Esophagus (tissue), 2 donors: ENCODE data around the gene CXCL16. TPM values are rescaled to one million over a fixed set of nuclear protein-coding genes. Genes with fewer than 3 reads are reported as not detected.
"Not testable (repeated sequence)": the region's sequence is repeated elsewhere in the genome, so short reads cannot be mapped to it uniquely, and the experiment has no call there.

Source experiments
- H3K27ac ChIP-seq, 2 donors: one replicate each; pipeline ENCODE4 v1.5.1; 2013; ENCODE audit warnings: low read depth in 2 of 2, mild to moderate bottlenecking in 2 of 2, inconsistent platforms in 1 of 2, low read length in 1 of 2, moderate library complexity in 1 of 2
- H3K27me3 ChIP-seq, 2 donors: one replicate each; pipeline ENCODE4 v1.6.1; 2013; ENCODE audit warnings: low read length in 2 of 2, control low read depth in 1 of 2, mild to moderate bottlenecking in 1 of 2; ENCODE audit not compliant: insufficient read depth in 2 of 2, control insufficient read depth in 1 of 2
- H3K36me3 ChIP-seq, 2 donors: one replicate each; pipeline ENCODE4 v1.6.1; 2013; ENCODE audit warnings: low read length in 1 of 2; ENCODE audit not compliant: control insufficient read depth in 2 of 2, insufficient read depth in 2 of 2
- H3K4me1 ChIP-seq, 2 donors: one replicate each; pipeline ENCODE4 v1.6.1; 2013; ENCODE audit warnings: low read length in 1 of 2; ENCODE audit not compliant: control insufficient read depth in 2 of 2, insufficient read depth in 2 of 2
- H3K4me3 ChIP-seq, 2 donors: one replicate each; pipeline ENCODE4 v1.5.1; 2013; ENCODE audit warnings: low read length in 2 of 2, mild to moderate bottlenecking in 2 of 2, low read depth in 1 of 2, moderate library complexity in 1 of 2
- H3K9me3 ChIP-seq, 2 donors: one replicate each; pipeline ENCODE4 v1.6.1; 2013; ENCODE audit warnings: mild to moderate bottlenecking in 2 of 2, low read depth in 1 of 2, low read length in 1 of 2, moderate library complexity in 1 of 2; ENCODE audit not compliant: control insufficient read depth in 2 of 2, insufficient read depth in 1 of 2
- WGBS, 2 donors: extraction: QIAGEN DNeasy Blood & Tissue Kit; methylation state at CpG; one replicate each; pipeline ENCODE4 v1.1.7; 2013; 5-methylcytosine and 5-hydroxymethylcytosine counted together
- polyA plus RNA-seq, 2 donors: library from polyadenylated mRNA; stranded (reverse); fragments of 200-250 nt; gene quantifications; one replicate each; pipeline ENCODE4 v1.2.3, GENCODE V29; 2013
- donor health status: healthy with polysubstance abuse.
- donor health status: Bipolar disorder and iron deficiency.

The CXCL16 gene
- polyA plus RNA-seq, 2 donors, result 10.9 to 20.3 TPM

GRCh38 chr17:4704991-4705390 lies 34.7 kb downstream of the CXCL16 start:
- Histone ChIP-seq H3K27me3 (no peaks in the 10 kb centered on the region), H3K36me3 (no peaks in the 10 kb centered on the region), H3K9me3 (no peaks in the 10 kb centered on the region), H3K4me1 (peaks cover 0 to 2% of the 10 kb centered on the region in 2 donors), H3K4me3 (no peak overlapping the region), H3K27ac (no peak overlapping the region)
- 97% methylated on average over 15 of the region's 15 CpGs for WGBS, 2 donors

GRCh38 chr17:4704574-4704907 lies 35.2 kb downstream of the CXCL16 start:
- Histone ChIP-seq H3K4me3 (peak overlapping the region; percentile 66 to 80), H3K27ac (peak overlapping the region in 1 of 2 donors; percentile 74)
- H3K9me3 ChIP-seq, H3K27me3 ChIP-seq, H3K4me1 ChIP-seq, H3K36me3 ChIP-seq: not testable (repeated sequence)
- 39 to 41% methylated on average over 14 of the region's 14 CpGs for WGBS, 2 donors

GRCh38 chr17:4703330-4703691 lies 36.4 kb downstream of the CXCL16 start:
- Histone ChIP-seq H3K36me3 (no peaks in the 10 kb centered on the region), H3K4me1 (peaks cover 0 to 2% of the 10 kb centered on the region in 2 donors), H3K27ac (peak overlapping the region in 1 of 2 donors; percentile 65), H3K9me3 (no peaks in the 10 kb centered on the region), H3K27me3 (no peaks in the 10 kb centered on the region), H3K4me3 (peak overlapping the region; percentile 66 to 80)
- 4 to 6% methylated on average over 15 of the region's 15 CpGs for WGBS, 2 donors

- H3K36me3 ChIP-seq, result peaks cover 0 to 2% of the 10 kb centered on the region in 2 donors
- no peaks in the 10 kb centered on the region for H3K9me3 ChIP-seq
- H3K27me3 ChIP-seq, result no peaks in the 10 kb centered on the region
- H3K4me3 ChIP-seq, result no peak overlapping the region
- H3K27ac ChIP-seq, result no peak overlapping the region
- peaks cover 0 to 2% of the 10 kb centered on the region in 2 donors for H3K4me1 ChIP-seq
- 66 to 69% methylated on average over 1 of the region's 1 CpG for WGBS, 2 donors
These were observed 38.6 kb downstream of the CXCL16 start for GRCh38 chr17:4701116-4701515.

GRCh38 chr17:4699401-4700056 lies 40.2 kb downstream of the CXCL16 start:
- 80 to 86% methylated on average over 13 of the region's 13 CpGs for WGBS, 2 donors
- H3K36me3 ChIP-seq, H3K27me3 ChIP-seq: not testable (repeated sequence)

GRCh38 chr17:4696437-4696805 lies 43.3 kb downstream of the CXCL16 start:
- Histone ChIP-seq H3K36me3 (peaks cover 0 to 2% of the 10 kb centered on the region in 2 donors), H3K4me1 (no peaks in the 10 kb centered on the region), H3K9me3 (no peaks in the 10 kb centered on the region), H3K4me3 (no peak overlapping the region), H3K27me3 (no peaks in the 10 kb centered on the region), H3K27ac (no peak overlapping the region)
- WGBS, 2 donors, result 67 to 69% methylated on average over 6 of the region's 6 CpGs

More at GRCh38 chr17:4699401-4700056, 40.2 kb downstream of the CXCL16 start:
- H3K9me3 ChIP-seq, H3K4me3 ChIP-seq, H3K4me1 ChIP-seq, H3K27ac ChIP-seq: not testable (repeated sequence)

GRCh38 chr17:4693416-4693815 lies 46.3 kb downstream of the CXCL16 start:
- Histone ChIP-seq H3K9me3 (no peaks in the 10 kb centered on the region), H3K4me3 (no peak overlapping the region), H3K36me3 (peaks cover 2 to 4% of the 10 kb centered on the region in 2 donors), H3K27ac (no peak overlapping the region), H3K27me3 (no peaks in the 10 kb centered on the region), H3K4me1 (no peaks in the 10 kb centered on the region)
- 84 to 87% methylated on average over 9 of the region's 9 CpGs for WGBS, 2 donors

- no peak overlapping the region for H3K27ac ChIP-seq
- no peaks in the 10 kb centered on the region for H3K27me3 ChIP-seq
- H3K9me3 ChIP-seq, result no peaks in the 10 kb centered on the region
- 68 to 73% methylated on average over 8 of the region's 8 CpGs for WGBS, 2 donors
- peaks cover 2% of the 10 kb centered on the region in 2 donors for H3K36me3 ChIP-seq
- no peaks in the 10 kb centered on the region for H3K4me1 ChIP-seq
- no peak overlapping the region for H3K4me3 ChIP-seq
These were observed 48.0 kb downstream of the CXCL16 start for GRCh38 chr17:4691686-4692085.

GRCh38 chr17:4690745-4691144 lies 49.0 kb downstream of the CXCL16 start:
- Histone ChIP-seq H3K36me3 (peaks cover 2% of the 10 kb centered on the region in 2 donors), H3K4me1 (no peaks in the 10 kb centered on the region), H3K4me3 (no peak overlapping the region), H3K27me3 (no peaks in the 10 kb centered on the region), H3K27ac (no peak overlapping the region), H3K9me3 (no peaks in the 10 kb centered on the region)
- 81 to 87% methylated on average over 2 of the region's 2 CpGs for WGBS, 2 donors

GRCh38 chr17:4689872-4690271 lies 49.9 kb downstream of the CXCL16 start:
- not testable (repeated sequence) for H3K27me3 ChIP-seq, H3K36me3 ChIP-seq, H3K27ac ChIP-seq, H3K4me1 ChIP-seq, H3K9me3 ChIP-seq, H3K4me3 ChIP-seq
- WGBS, 2 donors, result 90 to 92% methylated on average over 12 of the region's 12 CpGs
